Mesothelial cell of epicardium (in vitro differentiated cells): Measurements from ENCODE around the gene COX5A. TPM values are rescaled to one million over a fixed set of nuclear protein-coding genes. Genes with fewer than 3 reads are reported as not detected.
"Not testable (repeated sequence)": the region's sequence is repeated elsewhere in the genome, so short reads cannot be mapped to it uniquely, and the experiment has no call there.

Experiments used
- DNase-seq, 2 experiments: peaks; one replicate each; pipeline ENCODE4 v3.0.0; 2021; ENCODE audit warnings: low spot score in 2 of 2; ENCODE audit not compliant: unreplicated experiment in 2 of 2
- H3K27ac Mint-ChIP-seq: 2 replicates; pipeline ENCODE4 v1.8.0; 2021; ENCODE audit warnings: mixed read lengths
- H3K27me3 Mint-ChIP-seq: 2 replicates; pipeline ENCODE4 v1.8.0; 2021; ENCODE audit warnings: low read depth, mixed read lengths
- H3K36me3 Mint-ChIP-seq: 2 replicates; pipeline ENCODE4 v1.8.0; 2021; ENCODE audit warnings: mixed read lengths
- H3K4me1 Mint-ChIP-seq: 2 replicates; pipeline ENCODE4 v1.8.0; 2021; ENCODE audit warnings: mixed read lengths
- H3K4me3 Mint-ChIP-seq: 2 replicates; pipeline ENCODE4 v1.8.0; 2021; ENCODE audit warnings: mild to moderate bottlenecking, moderate library complexity, mixed read lengths
- H3K9me3 Mint-ChIP-seq: 2 replicates; pipeline ENCODE4 v1.8.0; 2021; ENCODE audit warnings: mixed read lengths
- CTCF ChIP-seq: fragments of 200-600 bp; sonication (generic); IDR thresholded peaks from one replicate; pipeline ENCODE4 v1.5.0; 2021; ENCODE audit warnings: antibody characterized with exemption; ENCODE audit not compliant: unreplicated experiment
- total RNA-seq: library from RNA; stranded (reverse); gene quantifications from 3 replicates; pipeline ENCODE4 v1.2.1, GENCODE V29; 2021

The COX5A gene
- total RNA-seq, 1 donor from 2014 or later, result 126 TPM

- no peak overlapping the region for H3K4me3 Mint-ChIP-seq
- no peaks in the 10 kb centered on the region for H3K9me3 Mint-ChIP-seq
- H3K27me3 Mint-ChIP-seq, result no peaks in the 10 kb centered on the region
- H3K27ac Mint-ChIP-seq, result no peak overlapping the region
- no peak for TF ChIP-seq CTCF
- no peak for DNase-seq
- peaks cover 10% of the 10 kb centered on the region for H3K36me3 Mint-ChIP-seq
- peaks cover 13% of the 10 kb centered on the region for H3K4me1 Mint-ChIP-seq
These were observed 4.3 kb downstream of the COX5A start for GRCh38 chr15:74933573-74933972.

GRCh38 chr15:74928771-74929198, 9.1 kb downstream of the COX5A start:
- Mint-ChIP-seq H3K27ac (no peak overlapping the region), H3K4me3 (no peak overlapping the region), H3K4me1 (no peaks in the 10 kb centered on the region), H3K27me3 (no peaks in the 10 kb centered on the region), H3K36me3 (peaks cover 11% of the 10 kb centered on the region), H3K9me3 (no peaks in the 10 kb centered on the region)
- TF ChIP-seq CTCF, result no peak
- DNase-seq, result no peak

- no peak for DNase-seq
- Mint-ChIP-seq H3K36me3 (peaks cover 30% of the 10 kb centered on the region), H3K4me1 (no peaks in the 10 kb centered on the region), H3K27ac (no peak overlapping the region), H3K9me3 (no peaks in the 10 kb centered on the region), H3K27me3 (no peaks in the 10 kb centered on the region), H3K4me3 (no peak overlapping the region)
- TF ChIP-seq CTCF, result no peak
These were observed 13.3 kb downstream of the COX5A start for GRCh38 chr15:74924525-74924924.

- Mint-ChIP-seq H3K4me1 (no peaks in the 10 kb centered on the region), H3K9me3 (no peaks in the 10 kb centered on the region)
These were observed 17.4 kb downstream of the COX5A start for GRCh38 chr15:74920456-74920855.

GRCh38 chr15:74917676-74918075, 20.2 kb downstream of the COX5A start:
- Mint-ChIP-seq H3K4me3 (no peak overlapping the region), H3K4me1 (no peaks in the 10 kb centered on the region), H3K9me3 (no peaks in the 10 kb centered on the region), H3K36me3 (peaks cover 42% of the 10 kb centered on the region), H3K27me3 (no peaks in the 10 kb centered on the region), H3K27ac (no peak overlapping the region)
- no peak for DNase-seq
- TF ChIP-seq CTCF, result no peak

More at GRCh38 chr15:74920456-74920855, 17.4 kb downstream of the COX5A start:
- Mint-ChIP-seq H3K4me3 (no peak overlapping the region), H3K27me3 (no peaks in the 10 kb centered on the region), H3K36me3 (peaks cover 41% of the 10 kb centered on the region), H3K27ac (no peak overlapping the region)
- no peak for DNase-seq
- TF ChIP-seq CTCF, result no peak

GRCh38 chr15:74913799-74914198, 24.1 kb downstream of the COX5A start:
- not testable (repeated sequence) for H3K9me3 Mint-ChIP-seq, H3K27me3 Mint-ChIP-seq, H3K4me3 Mint-ChIP-seq, DNase-seq, H3K27ac Mint-ChIP-seq, H3K4me1 Mint-ChIP-seq
- peaks cover 26% of the 10 kb centered on the region for H3K36me3 Mint-ChIP-seq
